Measurements from ENCODE around the gene RARRES2.

GRCh38 chr7:150371996-150372270, 30.5 kb upstream of the RARRES2 start:
- TF ChIP-seq POLR2AphosphoS5 (IDR thresholded peaks at IDR 0.05) (no peak), POLR2A (IDR thresholded peaks at IDR 0.05; ENCODE audit: low read depth) (no peak)

All from esophagus muscularis mucosa (tissue), 2 donors.